Activated T-cell treated with anti-CD3 and anti-CD28 coated beads for 48 hours (primary cell): ENCODE measurements around the gene VPS26A.

Experiments used
- DNase-seq: peaks from one replicate; pipeline ENCODE4 v3.0.0-alpha.2; 2020; ENCODE audit warnings: low read depth

VPS26A gene

GRCh38 chr10:69123747-69124562 is at the start of gene VPS26A:
TSS of gene VPS26A (plus strand) at chr10:69124178. CDS start at chr10:69124278, 100 bp downstream.
- DNase-seq: peak; percentile 99

DNA sequence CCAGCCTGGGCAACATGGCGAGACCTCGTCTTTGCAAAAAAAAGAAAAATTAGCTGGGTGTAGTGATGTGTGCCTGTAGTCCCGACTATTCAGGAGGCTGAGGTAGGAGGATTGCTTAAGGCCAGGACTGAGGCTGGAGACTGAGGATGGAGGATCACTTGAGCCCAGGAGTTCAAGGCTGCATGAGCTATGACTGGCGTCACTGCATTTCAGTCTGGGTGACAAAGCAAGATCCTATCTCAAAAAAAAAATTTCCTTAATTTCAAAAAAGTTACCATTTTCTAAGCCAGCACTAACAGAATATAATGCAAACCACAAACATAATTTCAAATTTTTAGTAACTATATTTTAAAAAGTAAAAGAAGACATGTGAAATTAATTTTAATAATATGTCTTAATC is 49.4 kb upstream of the VPS26A start:
- DNase-seq: no peak

- no peak for DNase-seq
Observed at GRCh38 chr10:69075431-69075830, 48.5 kb upstream of the VPS26A start.

GRCh38 chr10:69078311-69078710 is 45.7 kb upstream of the VPS26A start:
- no peak for DNase-seq

GRCh38 chr10:69080226-69080625 is 43.8 kb upstream of the VPS26A start:
- DNase-seq: no peak

GRCh38 chr10:69086001-69086509 is 37.9 kb upstream of the VPS26A start:
- DNase-seq: no peak

GRCh38 chr10:69087590-69088470 is 36.1 kb upstream of the VPS26A start, which contains the start of gene SRGN:
TSS of gene SRGN (plus strand) at chr10:69088103. CDS start at chr10:69088158, 55 bp downstream.
- DNase-seq: peak; percentile 57

GRCh38 chr10:69088471-69088769 is 35.6 kb upstream of the VPS26A start:
- DNase-seq: no peak

GRCh38 chr10:69088801-69089501 is 35.0 kb upstream of the VPS26A start:
- no peak for DNase-seq

DNA sequence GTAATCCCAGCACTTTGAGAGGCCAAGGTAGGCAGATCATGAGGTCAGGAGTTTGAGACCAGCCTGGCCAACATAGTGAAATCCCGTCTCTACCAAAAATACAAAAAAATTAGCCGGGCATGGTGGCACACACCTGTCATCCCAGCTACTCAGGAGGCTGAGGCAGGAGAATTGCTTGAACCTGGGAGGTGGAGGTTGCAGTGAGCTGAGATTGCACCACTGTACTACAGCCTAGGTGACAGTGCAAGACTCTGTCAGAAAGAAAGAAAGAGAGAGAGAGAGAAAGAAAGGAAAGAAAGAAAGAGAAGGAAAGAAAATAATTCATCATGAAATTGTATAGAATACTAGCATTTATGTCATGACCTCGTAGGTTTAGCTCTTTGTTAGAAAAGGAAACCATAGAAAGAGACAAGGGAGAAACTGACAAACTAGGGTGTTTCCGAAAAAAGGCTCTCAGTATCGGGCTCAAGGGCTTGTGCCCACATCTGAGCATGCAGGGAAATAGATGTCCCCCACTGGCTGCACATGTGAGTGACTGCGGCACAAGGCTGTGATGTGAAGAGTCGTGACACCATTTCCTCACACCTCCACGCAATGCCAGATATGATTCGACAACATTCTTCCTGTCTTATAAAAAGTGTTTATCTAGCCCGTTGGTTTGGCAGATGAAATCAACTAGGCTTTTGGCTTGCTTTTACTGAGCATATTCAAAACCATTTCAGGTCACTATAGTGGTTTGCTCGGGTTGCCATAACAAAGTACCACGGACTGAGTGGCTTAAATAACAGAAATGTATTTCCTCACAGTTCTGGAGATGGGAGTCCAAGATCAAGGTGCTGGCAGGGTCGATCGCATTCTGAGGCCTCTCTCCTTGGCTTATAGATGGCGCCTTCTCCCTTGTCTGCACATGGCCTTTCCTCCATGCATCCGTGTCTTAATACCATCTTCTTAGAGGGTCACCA is 34.1 kb upstream of the VPS26A start:
- DNase-seq: peak; percentile 73

- no peak for DNase-seq
Observed at GRCh38 chr10:69090685-69091084, 33.3 kb upstream of the VPS26A start.

DNA sequence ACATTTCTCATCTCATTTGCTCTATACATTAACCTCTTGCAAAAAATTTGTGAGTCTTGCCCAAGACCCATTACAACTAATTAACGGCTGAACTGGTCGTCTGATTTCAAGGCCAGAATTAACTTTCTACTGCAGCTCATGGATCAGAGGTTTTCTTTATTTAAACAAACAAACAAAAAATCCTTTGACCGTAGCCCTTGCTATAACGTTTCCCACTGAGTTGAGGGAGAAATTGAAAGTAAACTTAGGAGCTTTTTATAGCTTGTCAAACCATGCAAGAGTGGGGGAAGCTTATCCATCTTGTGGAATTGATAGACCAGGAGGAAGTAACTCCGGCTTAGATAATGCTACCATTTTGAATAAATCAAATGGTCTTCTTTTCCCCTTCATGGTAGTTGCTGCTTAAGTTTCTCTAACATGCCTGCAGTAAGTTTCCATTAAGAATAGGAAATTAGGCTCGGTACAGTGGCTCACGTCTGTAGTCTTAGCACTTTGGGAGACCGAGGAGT is 32.8 kb upstream of the VPS26A start:
- DNase-seq: no peak

DNA sequence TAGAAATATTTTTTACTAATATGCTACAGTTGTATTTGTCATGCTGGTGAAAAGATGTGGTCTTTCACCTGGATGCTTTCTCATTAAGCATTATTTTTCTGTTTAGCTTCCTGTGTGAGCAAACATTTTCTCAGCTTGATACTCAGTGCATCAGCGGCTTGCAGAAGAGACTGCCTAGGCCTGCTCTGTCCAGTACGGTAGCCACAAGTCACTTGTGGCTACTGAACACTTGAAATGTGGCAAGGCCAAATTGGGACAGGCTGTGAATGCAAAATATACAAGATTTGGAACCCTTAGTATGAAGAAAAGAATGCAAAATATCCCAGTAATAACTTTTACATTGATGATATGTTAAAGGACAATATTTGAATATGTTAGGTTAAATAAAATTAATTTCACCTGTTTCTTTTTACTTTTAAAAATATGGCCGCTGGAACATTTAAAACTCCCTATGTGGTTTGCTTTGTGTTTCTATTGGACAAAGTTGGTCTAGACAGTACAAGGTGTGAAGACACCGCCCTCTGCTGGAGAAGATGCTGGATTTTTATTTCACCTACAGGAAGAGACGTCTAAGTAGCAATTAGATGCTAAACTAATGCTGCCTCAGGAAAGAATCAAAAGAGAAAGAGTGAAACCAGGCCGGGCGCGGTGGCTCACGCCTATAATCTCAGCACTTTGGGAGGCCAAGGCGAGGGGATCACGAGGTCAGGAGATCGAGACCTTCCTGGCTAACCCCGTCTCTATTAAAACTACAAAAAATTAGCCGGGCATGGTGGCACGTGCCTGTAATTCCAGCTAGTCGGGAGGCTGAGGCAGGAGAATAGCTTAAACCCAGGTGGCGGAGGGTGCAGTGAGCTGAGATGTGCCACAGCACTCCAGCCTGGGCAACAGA is 30.8 kb upstream of the VPS26A start:
- DNase-seq: peak; percentile 61

- DNase-seq: no peak
Observed at GRCh38 chr10:69093933-69094332, 30.0 kb upstream of the VPS26A start.

GRCh38 chr10:69096045-69096444 is 27.9 kb upstream of the VPS26A start:
- DNase-seq: no peak

- DNase-seq: no peak
Observed at GRCh38 chr10:69097729-69098128, 26.2 kb upstream of the VPS26A start.

DNA sequence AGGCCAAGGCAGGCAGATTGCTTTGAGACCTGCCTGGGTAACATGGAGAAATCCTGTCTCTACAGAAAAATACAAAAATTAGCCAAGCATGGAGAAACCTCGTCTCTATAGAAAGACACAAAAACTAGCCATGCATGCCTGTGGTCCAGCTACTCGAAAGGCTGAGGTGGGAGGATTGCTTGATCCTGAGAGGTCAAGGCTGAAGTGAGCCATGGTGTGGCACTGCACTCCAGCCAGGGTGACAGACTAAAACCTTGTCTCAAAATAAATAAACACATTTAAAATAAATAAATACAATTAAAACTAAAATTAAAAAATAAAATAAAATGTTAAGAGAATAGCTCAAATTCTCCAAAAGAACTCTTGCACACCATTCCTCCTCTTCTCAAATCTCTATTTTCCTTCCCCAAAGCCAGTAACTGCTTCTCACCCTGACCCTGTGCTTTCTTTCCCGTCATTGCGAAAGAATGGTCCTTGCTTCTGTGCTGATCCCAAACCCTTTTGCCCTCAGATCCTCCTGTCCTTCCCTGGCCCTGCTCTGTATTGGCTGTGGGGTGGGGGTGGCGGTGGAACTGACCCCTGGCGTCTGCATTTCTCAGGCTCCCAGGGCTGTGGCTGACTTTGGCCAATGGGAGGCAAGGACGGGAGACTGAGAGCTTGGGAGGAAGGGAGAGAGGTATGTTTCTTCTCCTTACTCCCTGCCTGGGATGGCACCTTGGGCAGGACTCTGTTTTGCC is 23.7 kb upstream of the VPS26A start:
- no peak for DNase-seq

DNA sequence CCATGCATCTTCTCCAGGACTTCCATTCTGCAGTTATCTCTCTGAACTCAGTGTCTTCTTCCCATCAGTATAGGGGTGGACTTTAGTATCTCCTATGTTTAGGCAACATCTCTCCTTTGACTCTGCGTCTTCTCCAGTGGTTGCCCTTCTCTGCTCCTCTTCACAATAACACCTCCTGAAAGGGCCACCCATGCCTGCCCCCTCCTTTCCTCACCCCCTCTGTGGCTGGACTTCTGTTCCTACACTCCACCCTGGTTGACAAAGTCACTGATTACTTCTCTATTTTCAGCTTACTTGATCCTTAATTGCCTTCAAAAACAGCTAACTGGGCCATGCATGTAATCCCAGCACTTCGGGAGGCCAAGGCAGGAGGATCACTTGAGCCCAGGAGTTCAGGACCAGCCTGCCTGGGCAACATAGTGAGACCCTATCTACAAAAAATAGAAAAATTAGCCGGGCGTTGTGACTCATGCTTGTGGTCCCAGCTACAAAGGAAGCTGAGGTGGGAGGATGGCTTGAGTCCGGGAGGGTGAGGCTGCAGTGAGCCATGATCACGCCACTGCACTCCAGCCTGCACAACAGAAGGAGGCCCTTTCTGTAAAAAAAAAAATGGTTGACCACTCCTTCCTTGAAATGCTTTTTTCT is 22.4 kb upstream of the VPS26A start:
- DNase-seq: no peak

DNA sequence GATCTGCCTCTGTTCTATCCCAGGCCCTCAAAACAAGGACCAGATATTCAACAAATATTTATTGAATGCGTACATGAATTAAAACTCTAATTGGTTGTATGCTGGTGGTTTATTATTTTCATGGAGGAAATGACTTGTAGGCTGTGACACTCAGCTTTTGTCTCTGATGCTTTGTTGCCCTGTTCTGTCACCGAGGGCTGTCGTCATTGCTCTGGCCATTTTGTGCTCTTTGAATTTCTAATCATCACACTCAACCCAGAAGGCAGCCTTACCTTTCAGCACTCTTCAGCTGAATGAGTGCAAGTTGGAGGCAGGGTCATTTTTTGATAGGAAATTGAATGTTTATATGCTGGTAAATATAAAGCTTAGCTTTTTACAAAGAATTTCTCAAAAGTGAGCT is 21.5 kb upstream of the VPS26A start:
- no peak for DNase-seq
